ENCODE data around the gene HSD17B3. TPM values are rescaled to one million over a fixed set of nuclear protein-coding genes. Genes with fewer than 3 reads are reported as not detected.
"Not testable (repeated sequence)": the region's sequence is repeated elsewhere in the genome, so short reads cannot be mapped to it uniquely, and the experiment has no call there.

Gene HSD17B3
- total RNA-seq, 1 experiment from 2014 or later, result not detected

- in situ Hi-C loops (cut with HindIII; ENCODE audit: low pct_unique_long_range_greater_than_20kb, low sequenced_read_pairs), result no loop called here
Measured at GRCh38 chr9:96251451-96251850, 50.5 kb downstream of the HSD17B3 start.

GRCh38 chr9:96249746-96250145, 52.2 kb downstream of the HSD17B3 start:
- in situ Hi-C loops (cut with HindIII; ENCODE audit: low pct_unique_long_range_greater_than_20kb, low sequenced_read_pairs), result no loop called here
- DNase-seq (ENCODE audit: low read depth, low spot score), result no peak

More at GRCh38 chr9:96251451-96251850, 50.5 kb downstream of the HSD17B3 start:
- DNase-seq (ENCODE audit: low read depth, low spot score), result no peak

GRCh38 chr9:96246267-96246671, 55.7 kb downstream of the HSD17B3 start:
- in situ Hi-C loops (cut with HindIII; ENCODE audit: low pct_unique_long_range_greater_than_20kb, low sequenced_read_pairs), result no loop called here

GRCh38 chr9:96245399-96245798, 56.6 kb downstream of the HSD17B3 start:
- in situ Hi-C loops (cut with HindIII; ENCODE audit: low pct_unique_long_range_greater_than_20kb, low sequenced_read_pairs), result no loop called here
- no peak for DNase-seq (ENCODE audit: low read depth, low spot score)

More at GRCh38 chr9:96246267-96246671, 55.7 kb downstream of the HSD17B3 start:
- no peak for DNase-seq (ENCODE audit: low read depth, low spot score)

GRCh38 chr9:96243778-96244177, 58.2 kb downstream of the HSD17B3 start:
- DNase-seq (ENCODE audit: low read depth, low spot score), result no peak
- in situ Hi-C loops (cut with HindIII; ENCODE audit: low pct_unique_long_range_greater_than_20kb, low sequenced_read_pairs), result no loop called here

GRCh38 chr9:96242811-96243210, 59.2 kb downstream of the HSD17B3 start:
- DNase-seq (ENCODE audit: low read depth, low spot score), result no peak
- in situ Hi-C loops (cut with HindIII; ENCODE audit: low pct_unique_long_range_greater_than_20kb, low sequenced_read_pairs), result no loop called here

- in situ Hi-C loops (cut with HindIII; ENCODE audit: low pct_unique_long_range_greater_than_20kb, low sequenced_read_pairs), result no loop called here
- DNase-seq (ENCODE audit: low read depth, low spot score), result no peak
Measured at GRCh38 chr9:96241391-96241809, 60.6 kb downstream of the HSD17B3 start.

GRCh38 chr9:96236854-96237550, 65.0 kb downstream of the HSD17B3 start:
- DNase-seq (ENCODE audit: low read depth, low spot score), result no peak
- in situ Hi-C loops (cut with HindIII; ENCODE audit: low pct_unique_long_range_greater_than_20kb, low sequenced_read_pairs), result no loop called here

GRCh38 chr9:96236337-96236736, 65.6 kb downstream of the HSD17B3 start:
- in situ Hi-C loops (cut with HindIII; ENCODE audit: low pct_unique_long_range_greater_than_20kb, low sequenced_read_pairs), result not testable (repeated sequence)

GRCh38 chr9:96232539-96233241, 69.3 kb downstream of the HSD17B3 start:
- in situ Hi-C loops (cut with HindIII; ENCODE audit: low pct_unique_long_range_greater_than_20kb, low sequenced_read_pairs), result no loop called here
- DNase-seq (ENCODE audit: low read depth, low spot score), result peak; percentile 78

More at GRCh38 chr9:96236337-96236736, 65.6 kb downstream of the HSD17B3 start:
- not testable (repeated sequence) for DNase-seq (ENCODE audit: low read depth, low spot score)

GRCh38 chr9:96232164-96232538, 69.8 kb downstream of the HSD17B3 start:
- in situ Hi-C loops (cut with HindIII; ENCODE audit: low pct_unique_long_range_greater_than_20kb, low sequenced_read_pairs), result no loop called here

GRCh38 chr9:96230002-96230401, 72.0 kb downstream of the HSD17B3 start:
- in situ Hi-C loops (cut with HindIII; ENCODE audit: low pct_unique_long_range_greater_than_20kb, low sequenced_read_pairs), result no loop called here
- no peak for DNase-seq (ENCODE audit: low read depth, low spot score)

More at GRCh38 chr9:96232164-96232538, 69.8 kb downstream of the HSD17B3 start:
- DNase-seq (ENCODE audit: low read depth, low spot score), result no peak

GRCh38 chr9:96222132-96222531, 79.8 kb downstream of the HSD17B3 start:
- peak; percentile 54 for DNase-seq (ENCODE audit: low read depth, low spot score)
- in situ Hi-C loops (cut with HindIII; ENCODE audit: low pct_unique_long_range_greater_than_20kb, low sequenced_read_pairs), result no loop called here

GRCh38 chr9:96219900-96220257, 82.1 kb downstream of the HSD17B3 start:
- no peak for DNase-seq (ENCODE audit: low read depth, low spot score)
- in situ Hi-C loops (cut with HindIII; ENCODE audit: low pct_unique_long_range_greater_than_20kb, low sequenced_read_pairs), result no loop called here

GRCh38 chr9:96219026-96219899, 82.7 kb downstream of the HSD17B3 start:
- no peak for DNase-seq (ENCODE audit: low read depth, low spot score)

GRCh38 chr9:96217754-96218693, 84.0 kb downstream of the HSD17B3 start:
- DNase-seq (ENCODE audit: low read depth, low spot score), result peak; percentile 58
- in situ Hi-C loops (cut with HindIII; ENCODE audit: low pct_unique_long_range_greater_than_20kb, low sequenced_read_pairs), result no loop called here

More at GRCh38 chr9:96219026-96219899, 82.7 kb downstream of the HSD17B3 start:
- in situ Hi-C loops (cut with HindIII; ENCODE audit: low pct_unique_long_range_greater_than_20kb, low sequenced_read_pairs), result no loop called here

GRCh38 chr9:96217294-96217707, 84.7 kb downstream of the HSD17B3 start:
- in situ Hi-C loops (cut with HindIII; ENCODE audit: low pct_unique_long_range_greater_than_20kb, low sequenced_read_pairs), result no loop called here
- DNase-seq (ENCODE audit: low read depth, low spot score), result no peak

All from SK-MEL-5 (cell line).